Measurements from ENCODE around the gene TRHDE.

DNA sequence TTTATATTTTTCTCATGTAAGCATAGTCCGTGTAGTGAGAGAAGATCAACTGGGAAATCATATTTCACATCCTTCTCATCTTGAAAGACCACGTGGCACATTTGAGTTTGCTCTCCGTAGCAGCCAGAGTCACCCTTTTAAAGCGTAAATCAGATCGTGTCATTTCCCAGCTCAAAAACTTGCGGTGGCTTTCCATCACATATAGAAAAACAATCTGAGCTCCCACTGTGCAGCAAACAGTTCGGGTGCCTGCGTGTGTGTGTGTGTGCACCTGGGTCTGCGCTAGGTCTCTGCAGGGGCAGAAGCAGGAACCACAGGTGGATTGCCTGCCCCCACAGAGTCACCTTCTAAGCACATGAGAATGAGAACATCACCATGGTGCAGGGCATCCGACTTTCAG is 338.2 kb downstream of the TRHDE start:
- TF ChIP-seq EZH2 (IDR thresholded peaks at IDR 0.05; ENCODE audit: borderline replicate concordance, low read depth, low read length, severe bottlenecking) (no peak), CTCF (IDR thresholded peaks at IDR 0.05; ENCODE audit: extremely low read depth in 1 of 2, insufficient read depth in 1 of 2, low read depth in 1 of 2, low read length in 2 of 2) (no peak), POLR2A (IDR thresholded peaks at IDR 0.05; ENCODE audit: low read depth, low read length) (no peak), MAX (IDR thresholded peaks at IDR 0.05; ENCODE audit: insufficient read depth, insufficient read length) (no peak), POLR2AphosphoS5 (IDR thresholded peaks at IDR 0.05; ENCODE audit: insufficient read depth, low read depth, low read length) (no peak), JUN (IDR thresholded peaks at IDR 0.05; ENCODE audit: borderline replicate concordance, insufficient read depth, insufficient read length, low read depth) (no peak), FOS (IDR thresholded peaks at IDR 0.05; ENCODE audit: borderline replicate concordance, insufficient read depth, low read length) (no peak)
